Mucosa of descending colon (tissue), 3 donors: ENCODE results near the gene CASZ1. TPM values are rescaled to one million over a fixed set of nuclear protein-coding genes. Genes with fewer than 3 reads are reported as not detected.
A peak's percentile ranks its signal among the peaks of the same experiment; 100 is the strongest.

Experiments
- ATAC-seq: fragments of 200-7000 bp; cut with Tn5 transposase; one replicate; pipeline ENCODE4 v1.9.1; 2020; ENCODE audit warnings: mild to moderate bottlenecking, moderate library complexity
- DNase-seq, 3 donors: peaks; one replicate each; pipeline ENCODE4 v3.0.0-alpha.2; 2020
- H3K36me3 ChIP-seq: fragments of 200-600 bp; one replicate; pipeline ENCODE4 v1.8.0; 2021; ENCODE audit warnings: low read depth, mild to moderate bottlenecking
- H3K4me1 ChIP-seq: fragments of 200-600 bp; one replicate; pipeline ENCODE4 v1.8.0; 2021; ENCODE audit warnings: low read depth, mild to moderate bottlenecking
- H3K4me3 ChIP-seq: fragments of 200-600 bp; one replicate; pipeline ENCODE4 v1.8.0; 2021; ENCODE audit warnings: mild to moderate bottlenecking
- H3K9me3 ChIP-seq: fragments of 200-600 bp; one replicate; pipeline ENCODE4 v1.8.0; 2021; ENCODE audit warnings: mild to moderate bottlenecking
- intact Hi-C, 2 donors: fragments of 100-400 bp; cut with DNase I in 1 of 2; cut with micrococcal nuclease in 1 of 2; formaldehyde crosslinking; loops; one replicate each; pipeline versions ENCODE4 v1.11.0 to v1.11.1; 2022; cut with DNase I, micrococcal nuclease
- total RNA-seq, 3 donors: library from RNA; stranded (reverse); fragmentation: NEBNext Ultra II Directional in 2 of 3; extraction: Animal tissue kit (Norgen Biotek cat#: 25700) in 2 of 3; gene quantifications; one replicate each; pipeline versions ENCODE4 v1.2.1 to v1.2.4, GENCODE V29; 2021 to 2023
- TF ChIP-seq, protein P1 (sequence below): fragments of 200-600 bp; IDR thresholded peaks from one replicate; pipeline ENCODE4 v1.8.0; 2022; ENCODE audit warnings: antibody characterized with exemption, mild to moderate bottlenecking
- donor health status: DM: no; HTN: no; CAD: no; lungs with moderate emphysema.
- donor health status: DM: no; HTN: no; CAD: no.
- donor health status: DM: no; HTN: yes; CAD: no.

The CASZ1 gene
- total RNA-seq, 3 donors from 2014 or later: 66.5 to 110 (median 84.5) TPM

DNA sequence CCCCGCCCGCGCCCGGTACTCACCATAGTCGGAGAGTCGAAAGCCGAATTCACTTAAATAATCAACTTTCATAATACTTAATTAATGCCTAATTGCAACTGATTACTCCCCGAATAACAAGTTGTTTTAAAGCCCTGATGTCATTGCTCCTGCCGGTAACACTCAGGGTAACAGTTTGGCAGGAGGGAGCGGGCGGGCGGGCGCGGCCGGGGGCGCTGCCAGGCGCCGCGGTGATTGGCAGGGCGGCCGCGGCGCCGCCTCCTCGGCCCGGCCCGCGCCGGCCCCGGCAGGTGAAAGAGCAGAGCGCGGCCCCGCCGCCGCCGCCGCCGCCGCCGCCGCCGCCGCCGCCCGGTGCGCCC is 102.2 kb downstream of the CASZ1 start:
- H3K4me1 ChIP-seq: peaks cover 27% of the 10 kb centered on the region
- peak; percentile 50 for ATAC-seq
- peak in 1 of 3 donors; percentile 78 for DNase-seq

GRCh38 chr1:10693497-10694273 is 102.8 kb downstream of the CASZ1 start:
- ATAC-seq (no peak), DNase-seq (peak in 2 of 3 donors; percentile 53 to 69)
- Histone ChIP-seq H3K4me3 (peak overlapping the region; percentile 61), H3K36me3 (no peaks in the 10 kb centered on the region), H3K9me3 (no peaks in the 10 kb centered on the region), H3K4me1 (peaks cover 33% of the 10 kb centered on the region)
- intact Hi-C loops: loop anchor here in 1 of 2 donors (10.0 kb wide), 1 partner anchor 101 kb away; the partner anchor contains the start of gene CASZ1
- TF ChIP-seq, protein P1, sequence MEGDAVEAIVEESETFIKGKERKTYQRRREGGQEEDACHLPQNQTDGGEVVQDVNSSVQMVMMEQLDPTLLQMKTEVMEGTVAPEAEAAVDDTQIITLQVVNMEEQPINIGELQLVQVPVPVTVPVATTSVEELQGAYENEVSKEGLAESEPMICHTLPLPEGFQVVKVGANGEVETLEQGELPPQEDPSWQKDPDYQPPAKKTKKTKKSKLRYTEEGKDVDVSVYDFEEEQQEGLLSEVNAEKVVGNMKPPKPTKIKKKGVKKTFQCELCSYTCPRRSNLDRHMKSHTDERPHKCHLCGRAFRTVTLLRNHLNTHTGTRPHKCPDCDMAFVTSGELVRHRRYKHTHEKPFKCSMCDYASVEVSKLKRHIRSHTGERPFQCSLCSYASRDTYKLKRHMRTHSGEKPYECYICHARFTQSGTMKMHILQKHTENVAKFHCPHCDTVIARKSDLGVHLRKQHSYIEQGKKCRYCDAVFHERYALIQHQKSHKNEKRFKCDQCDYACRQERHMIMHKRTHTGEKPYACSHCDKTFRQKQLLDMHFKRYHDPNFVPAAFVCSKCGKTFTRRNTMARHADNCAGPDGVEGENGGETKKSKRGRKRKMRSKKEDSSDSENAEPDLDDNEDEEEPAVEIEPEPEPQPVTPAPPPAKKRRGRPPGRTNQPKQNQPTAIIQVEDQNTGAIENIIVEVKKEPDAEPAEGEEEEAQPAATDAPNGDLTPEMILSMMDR: no peak

More for the DNA sequence above, 102.2 kb downstream of the CASZ1 start:
- Histone ChIP-seq H3K36me3 (no peaks in the 10 kb centered on the region), H3K9me3 (no peaks in the 10 kb centered on the region), H3K4me3 (peak overlapping the region; percentile 61)
- intact Hi-C loops: loop anchor here in 1 of 2 donors (10.0 kb wide), 1 partner anchor 101 kb away; the partner anchor contains the start of gene CASZ1
- TF ChIP-seq, protein P1: no peak

- Histone ChIP-seq H3K9me3 (no peaks in the 10 kb centered on the region), H3K4me1 (peaks cover 38% of the 10 kb centered on the region), H3K4me3 (no peak overlapping the region), H3K36me3 (no peaks in the 10 kb centered on the region)
- TF ChIP-seq, protein P1: no peak
- ATAC-seq: no peak
- intact Hi-C loops: loop anchor here in 1 of 2 donors (10.0 kb wide), 1 partner anchor 102 kb away; the partner anchor contains the start of gene CASZ1
- no peak for DNase-seq
Observed at GRCh38 chr1:10693152-10693496, 103.3 kb downstream of the CASZ1 start.

DNA sequence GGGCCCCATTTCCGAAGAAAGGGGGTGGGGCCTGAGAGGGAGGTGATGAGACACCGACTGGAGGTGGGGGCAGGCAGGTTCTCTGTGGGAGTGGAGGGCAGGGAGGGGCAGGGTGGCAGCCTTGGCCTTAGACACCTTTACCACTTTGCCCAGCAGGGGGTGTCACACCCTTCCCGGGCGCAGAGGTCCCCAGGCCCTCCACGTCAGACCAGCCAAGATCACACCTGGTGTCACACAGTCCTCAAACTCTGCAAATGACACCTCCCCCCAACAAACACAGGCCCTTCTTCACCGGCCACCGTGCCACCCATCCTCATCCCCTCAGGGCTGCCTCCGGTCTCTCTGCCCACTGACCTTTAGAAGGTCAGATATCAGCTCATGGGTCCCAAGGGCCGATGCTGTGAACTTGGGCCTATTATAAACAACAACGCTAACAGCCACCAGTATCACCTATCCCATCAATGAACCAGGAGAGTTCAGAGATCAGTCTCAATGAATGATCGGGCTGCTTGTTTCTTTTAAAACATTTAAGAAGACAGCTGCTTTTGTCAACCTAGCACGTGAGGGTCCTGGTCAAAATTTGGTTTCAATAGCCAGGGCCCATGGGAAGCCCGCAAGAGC is 103.9 kb downstream of the CASZ1 start:
- Histone ChIP-seq H3K4me3 (no peak overlapping the region), H3K36me3 (no peaks in the 10 kb centered on the region), H3K9me3 (no peaks in the 10 kb centered on the region), H3K4me1 (peaks cover 44% of the 10 kb centered on the region)
- TF ChIP-seq, protein P1: no peak
- intact Hi-C loops: loop anchor here in 1 of 2 donors (10.0 kb wide), 1 partner anchor 102 kb away; the partner anchor contains the start of gene CASZ1
- DNase-seq (peak; percentile 79 to 87 (median 83)), ATAC-seq (peak; percentile 70)

- no peaks in the 10 kb centered on the region for H3K36me3 ChIP-seq
- TF ChIP-seq, protein P1: no peak
- no peak for DNase-seq
- peaks cover 52% of the 10 kb centered on the region for H3K4me1 ChIP-seq
- H3K9me3 ChIP-seq: no peaks in the 10 kb centered on the region
- ATAC-seq: peak; percentile 10
- intact Hi-C loops: loop anchor here in 1 of 2 donors (10.0 kb wide), 1 partner anchor 103 kb away; the partner anchor contains the start of gene CASZ1
- H3K4me3 ChIP-seq: no peak overlapping the region
Observed at GRCh38 chr1:10691740-10692125, 104.7 kb downstream of the CASZ1 start.
